HG02571 (cell line): ENCODE measurements around the gene TCF7L1.

Source experiments
- ATAC-seq: cut with Tn5 transposase; IDR thresholded peaks from one replicate; pipeline ENCODE4 v1.9.1; 2021; ENCODE audit warnings: mild to moderate bottlenecking, moderate library complexity; ENCODE audit not compliant: unreplicated experiment

Gene TCF7L1

GRCh38 chr2:85275984-85276540 lies 142.9 kb downstream of the TCF7L1 start:
- no peak for ATAC-seq

GRCh38 chr2:85276571-85277118 lies 143.5 kb downstream of the TCF7L1 start:
- no peak for ATAC-seq

GRCh38 chr2:85277416-85278158 lies 144.4 kb downstream of the TCF7L1 start:
- ATAC-seq = no peak

GRCh38 chr2:85278361-85278760 lies 145.2 kb downstream of the TCF7L1 start:
- no peak for ATAC-seq

GRCh38 chr2:85281553-85281952 lies 148.4 kb downstream of the TCF7L1 start:
- no peak for ATAC-seq

- no peak for ATAC-seq
Observed at GRCh38 chr2:85282914-85283313, 149.7 kb downstream of the TCF7L1 start.

GRCh38 chr2:85283641-85284040 lies 150.4 kb downstream of the TCF7L1 start:
- ATAC-seq = no peak

- no peak for ATAC-seq
Observed at GRCh38 chr2:85286918-85287317, 153.7 kb downstream of the TCF7L1 start.

- no peak for ATAC-seq
Observed at GRCh38 chr2:85287721-85288120, 154.5 kb downstream of the TCF7L1 start.

GRCh38 chr2:85288244-85288725 lies 155.1 kb downstream of the TCF7L1 start:
- ATAC-seq = no peak

- no peak for ATAC-seq
Observed at GRCh38 chr2:85291425-85292023, 158.3 kb downstream of the TCF7L1 start.

GRCh38 chr2:85302121-85302520 lies 168.9 kb downstream of the TCF7L1 start:
- no peak for ATAC-seq

- ATAC-seq = no peak
Observed at GRCh38 chr2:85303780-85304531, 170.8 kb downstream of the TCF7L1 start.

GRCh38 chr2:85307527-85307897 lies 174.3 kb downstream of the TCF7L1 start:
- ATAC-seq = no peak

- no peak for ATAC-seq
Observed at GRCh38 chr2:85308201-85308600, 175.0 kb downstream of the TCF7L1 start.

GRCh38 chr2:85308896-85309555 lies 175.8 kb downstream of the TCF7L1 start:
- ATAC-seq = no peak

GRCh38 chr2:85309699-85310321 lies 176.6 kb downstream of the TCF7L1 start:
- no peak for ATAC-seq

GRCh38 chr2:85310330-85310729 lies 177.1 kb downstream of the TCF7L1 start:
- ATAC-seq = peak; percentile 63

- no peak for ATAC-seq
Observed at GRCh38 chr2:85312404-85312803, 179.2 kb downstream of the TCF7L1 start.

GRCh38 chr2:85314884-85315242 lies 181.7 kb downstream of the TCF7L1 start:
- no peak for ATAC-seq
